Esophagus muscularis mucosa (tissue), 4 donors: ENCODE results near the gene EEF1AKMT3. TPM values are rescaled to one million over a fixed set of nuclear protein-coding genes. Genes with fewer than 3 reads are reported as not detected.

Experiments used
- DNase-seq: peaks from one replicate; pipeline ENCODE4 v3.0.0-alpha.2; 2017; ENCODE audit errors: extremely low spot score
- H3K27ac ChIP-seq, 4 donors: fragments of 200-600 bp; sonication (generic); replicated peaks in 1 of 4; 1 replicate in 3 of 4; 2 replicates in 1 of 4; pipeline ENCODE4 v1.5.1; 2016 to 2019; ENCODE audit warnings: mild to moderate bottlenecking in 1 of 4
- H3K27me3 ChIP-seq, 4 donors: fragments of 200-600 bp; sonication (generic); one replicate each; pipeline versions ENCODE4 v1.5.1 to v1.6.0; 2016 to 2019
- H3K36me3 ChIP-seq, 4 donors: fragments of 200-600 bp; sonication (generic); one replicate each; pipeline ENCODE4 v1.5.1; 2016 to 2019
- H3K4me1 ChIP-seq, 4 donors: fragments of 200-600 bp; sonication (generic); one replicate each; pipeline ENCODE4 v1.5.1; 2016 to 2019
- H3K4me3 ChIP-seq, 4 donors: fragments of 200-600 bp; sonication (generic); 1 replicate in 2 of 4; 2 replicates in 2 of 4; pipeline ENCODE4 v1.5.1; 2016 to 2019; ENCODE audit warnings: mild to moderate bottlenecking in 4 of 4, moderate library complexity in 1 of 4
- H3K9me3 ChIP-seq, 4 donors: fragments of 200-600 bp; sonication (generic); 1 replicate in 3 of 4; 2 replicates in 1 of 4; pipeline ENCODE4 v1.5.1; 2016 to 2019
- CTCF ChIP-seq, 3 experiments: fragments of 200-600 bp in 2 of 3; fragments of 450-650 bp in 1 of 3; sonication (generic) in 2 of 3; IDR thresholded peaks; one replicate each; pipeline ENCODE4 v1.5.1; 2017 to 2019; ENCODE audit warnings: antibody characterized with exemption in 3 of 3, mild to moderate bottlenecking in 2 of 3, moderate library complexity in 1 of 3
- EP300 ChIP-seq: sonication (generic); formaldehyde crosslinking; IDR thresholded peaks from one replicate; pipeline ENCODE4 v1.6.1; 2017; ENCODE audit warnings: antibody characterized with exemption
- POLR2A ChIP-seq: fragments of 450-650 bp; IDR thresholded peaks from one replicate; pipeline ENCODE4 v1.6.1; 2017; ENCODE audit warnings: antibody characterized with exemption, moderate library complexity, mild to moderate bottlenecking, low read depth
- POLR2AphosphoS5 ChIP-seq, 2 donors: sonication (generic); formaldehyde crosslinking; IDR thresholded peaks; one replicate each; pipeline ENCODE4 v1.6.1; 2017; ENCODE audit warnings: antibody characterized with exemption in 2 of 2
- WGBS: methylation state at CpG from one replicate; pipeline ENCODE4 v1.1.5; 2018; 5-methylcytosine and 5-hydroxymethylcytosine counted together
- intact Hi-C: fragments of 100-400 bp; cut with DNase I; formaldehyde crosslinking; loops from one replicate; pipeline ENCODE4 v1.15.1; 2023
- total RNA-seq, 4 donors: library from RNA; depleted of rRNA; stranded (reverse); fragments of >200 nt; gene quantifications; one replicate each; pipeline versions ENCODE4 v1.1.0 to v1.2.1, GENCODE V29; 2016

EEF1AKMT3 gene
- total RNA-seq, 4 donors from 2014 or later: 6.6 to 13.2 (median 10.0) TPM

GRCh38 chr12:57755194-57755453 is 17.3 kb upstream of the EEF1AKMT3 start:
- Histone ChIP-seq H3K27ac (peak overlapping the region; percentile 65 to 74 (median 72)), H3K9me3 (no peaks in the 10 kb centered on the region), H3K27me3 (no peaks in the 10 kb centered on the region), H3K36me3 (peaks cover 5 to 27% (median 23%) of the 10 kb centered on the region in 4 donors), H3K4me3 (peak overlapping the region; percentile 74 to 91 (median 86)), H3K4me1 (peaks cover 26 to 64% (median 44%) of the 10 kb centered on the region in 4 donors)
- no CpG with 5 or more reads among the region's 34 CpGs for WGBS
- TF ChIP-seq EP300 (no peak), POLR2AphosphoS5 (IDR thresholded peaks at IDR 0.05) (no peak), CTCF (IDR thresholded peaks at IDR 0.05) (no peak), POLR2A (no peak)
- DNase-seq: no peak
- intact Hi-C loops: no loop called here

- WGBS: 13% methylated on average over 6 of the region's 76 CpGs
- no peaks in the 10 kb centered on the region for H3K27me3 ChIP-seq
- H3K4me3 ChIP-seq: peak overlapping the region; percentile 74 to 91 (median 86)
- intact Hi-C loops: no loop called here
- H3K4me1 ChIP-seq: peaks cover 25 to 58% (median 41%) of the 10 kb centered on the region in 4 donors
- DNase-seq: no peak
- TF ChIP-seq EP300 (no peak), CTCF (IDR thresholded peaks at IDR 0.05) (no peak), POLR2AphosphoS5 (IDR thresholded peaks at IDR 0.05) (no peak), POLR2A (no peak)
- H3K27ac ChIP-seq: peak overlapping the region; percentile 65 to 74 (median 72)
- peaks cover 0 to 21% (median 18%) of the 10 kb centered on the region in 4 donors for H3K36me3 ChIP-seq
- H3K9me3 ChIP-seq: no peaks in the 10 kb centered on the region
Observed at GRCh38 chr12:57755454-57756372, 16.7 kb upstream of the EEF1AKMT3 start.

GRCh38 chr12:57756406-57757341 is 15.7 kb upstream of the EEF1AKMT3 start:
- Histone ChIP-seq H3K4me1 (peaks cover 16 to 48% (median 32%) of the 10 kb centered on the region in 4 donors), H3K4me3 (peak overlapping the region; percentile 74 to 91 (median 86)), H3K9me3 (no peaks in the 10 kb centered on the region), H3K27me3 (peaks cover 0 to 7% (median 3%) of the 10 kb centered on the region in 4 donors), H3K27ac (peak overlapping the region in 2 of 4 donors; percentile 65 to 69), H3K36me3 (peaks cover 0 to 27% (median 16%) of the 10 kb centered on the region in 4 donors)
- WGBS: 51% methylated on average over 22 of the region's 22 CpGs
- no peak for DNase-seq
- intact Hi-C loops: no loop called here
- TF ChIP-seq EP300 (no peak), CTCF (IDR thresholded peaks at IDR 0.05) (peak; percentile 44 to 72 (median 49))

GRCh38 chr12:57757771-57758170 is 14.6 kb upstream of the EEF1AKMT3 start:
- no peak for TF ChIP-seq POLR2A
- no peak for TF ChIP-seq CTCF (IDR thresholded peaks at IDR 0.05)
- TF ChIP-seq POLR2AphosphoS5 (IDR thresholded peaks at IDR 0.05): no peak
- no peak for TF ChIP-seq EP300
- intact Hi-C loops: no loop called here
- Histone ChIP-seq H3K4me1 (peaks cover 16 to 41% (median 28%) of the 10 kb centered on the region in 4 donors), H3K36me3 (peaks cover 0 to 27% (median 16%) of the 10 kb centered on the region in 4 donors), H3K9me3 (no peaks in the 10 kb centered on the region), H3K27ac (no peak overlapping the region), H3K27me3 (peaks cover 0 to 18% (median 7%) of the 10 kb centered on the region in 4 donors), H3K4me3 (no peak overlapping the region)
- 96% methylated on average over 4 of the region's 4 CpGs for WGBS
- no peak for DNase-seq
